ENCODE results near the gene CRMP1. TPM values are rescaled to one million over a fixed set of nuclear protein-coding genes. Genes with fewer than 3 reads are reported as not detected.

CRMP1 gene
- total and polyA plus RNA-seq, 9 of the 15 experiments (the other 6 are each of a cell fraction or from before 2014, with no cell fraction given) = 0.03 to 0.04 TPM; not detected in 7

- 0% methylated on average over 2 of the region's 2 CpGs for WGBS (ENCODE audit: insufficient coverage, low coverage, missing lambda C conversion rate)
- POLR2A ChIA-PET = no interaction called here
- ATAC-seq = no peak
- H2AFZ ChIP-seq (ENCODE audit: low read depth, low read length) = no peak overlapping the region
- CTCF ChIA-PET (ENCODE audit: low intra/inter-chr PET ratio) = no interaction called here
- H3K4me1 ChIP-seq (replicated peaks in 1 of 2; ENCODE audit: control insufficient read depth in 2 of 2, insufficient read depth in 2 of 2, low read length in 2 of 2) = no peaks in the 10 kb centered on the region
- no peak for FAIRE-seq
- in situ Hi-C loops (cut with MboI) = no loop called here
- H3K9me3 ChIP-seq (replicated peaks; ENCODE audit: control insufficient read depth, insufficient read depth, low read depth, low read length) = no peaks in the 10 kb centered on the region
- H3K4me3 ChIP-seq = no peak overlapping the region
- no peaks in the 10 kb centered on the region for H3K27me3 ChIP-seq (ENCODE audit: control insufficient read depth in 2 of 2, insufficient read depth in 2 of 2, low read length in 2 of 2)
- no peak overlapping the region for H3K4me2 ChIP-seq (ENCODE audit: insufficient read depth, low read length)
- TF ChIP-seq HLTF (IDR thresholded peaks at IDR 0.05) (no peak), MAX (CRISPR knock-in tag; IDR thresholded peaks at IDR 0.05) (no peak), STAT5A (IDR thresholded peaks at IDR 0.05; ENCODE audit: borderline replicate concordance, low read length) (no peak)
- H3K9me1 ChIP-seq (ENCODE audit: control insufficient read depth, insufficient read depth, low read length) = no peaks in the 10 kb centered on the region
- intact Hi-C loops (cut with micrococcal nuclease) = no loop called here
- no peak overlapping the region for H3K9ac ChIP-seq (ENCODE audit: insufficient read depth in 1 of 2, low read depth in 2 of 2, low read length in 2 of 2)
- no peak overlapping the region for H3K27ac ChIP-seq (ENCODE audit: extremely low read depth, low read depth, low read length)
- no peak for DNase-seq (ENCODE audit: extremely low read depth in 1 of 4, low spot score in 3 of 4)
- H4K20me1 ChIP-seq (replicated peaks; ENCODE audit: control insufficient read depth, insufficient read depth, low read length) = no peaks in the 10 kb centered on the region
- no peaks in the 10 kb centered on the region for H3K79me2 ChIP-seq (ENCODE audit: control insufficient read depth, insufficient read depth, low read length)
- H3K36me3 ChIP-seq (ENCODE audit: control insufficient read depth, insufficient read depth, low read length) = no peaks in the 10 kb centered on the region
- no TSS peak for BruUV-seq (replicated peaks)
Measured at GRCh38 chr4:5773271-5773555, 119.7 kb downstream of the CRMP1 start.

GRCh38 chr4:5772528-5773270 lies 120.2 kb downstream of the CRMP1 start:
- FAIRE-seq (no peak), DNase-seq (ENCODE audit: extremely low read depth in 1 of 4, low spot score in 3 of 4) (no peak), ATAC-seq (no peak)
- WGBS (ENCODE audit: insufficient coverage, low coverage, missing lambda C conversion rate) = 5% methylated on average over 9 of the region's 9 CpGs
- in situ Hi-C loops (cut with MboI) = no loop called here
- H4K20me1 ChIP-seq (replicated peaks; ENCODE audit: control insufficient read depth, insufficient read depth, low read length) = no peaks in the 10 kb centered on the region
- CTCF ChIA-PET (ENCODE audit: low intra/inter-chr PET ratio) = no interaction called here
- H3K36me3 ChIP-seq (ENCODE audit: control insufficient read depth, insufficient read depth, low read length) = no peaks in the 10 kb centered on the region
- H3K79me2 ChIP-seq (ENCODE audit: control insufficient read depth, insufficient read depth, low read length) = no peaks in the 10 kb centered on the region
- no peaks in the 10 kb centered on the region for H3K9me1 ChIP-seq (ENCODE audit: control insufficient read depth, insufficient read depth, low read length)
- no peaks in the 10 kb centered on the region for H3K27me3 ChIP-seq (ENCODE audit: control insufficient read depth in 2 of 2, insufficient read depth in 2 of 2, low read length in 2 of 2)
- no peaks in the 10 kb centered on the region for H3K4me1 ChIP-seq (replicated peaks in 1 of 2; ENCODE audit: control insufficient read depth in 2 of 2, insufficient read depth in 2 of 2, low read length in 2 of 2)
- H3K9me3 ChIP-seq (replicated peaks; ENCODE audit: control insufficient read depth, insufficient read depth, low read depth, low read length) = no peaks in the 10 kb centered on the region
- BruUV-seq (replicated peaks) = no TSS peak
- no peak overlapping the region for H3K27ac ChIP-seq (ENCODE audit: extremely low read depth, low read depth, low read length)
- no peak overlapping the region for H3K9ac ChIP-seq (ENCODE audit: insufficient read depth in 1 of 2, low read depth in 2 of 2, low read length in 2 of 2)
- H3K4me3 ChIP-seq = no peak overlapping the region
- no peak overlapping the region for H2AFZ ChIP-seq (ENCODE audit: low read depth, low read length)
- H3K4me2 ChIP-seq (ENCODE audit: insufficient read depth, low read length) = no peak overlapping the region
- intact Hi-C loops (cut with micrococcal nuclease) = no loop called here
- POLR2A ChIA-PET = no interaction called here
- TF ChIP-seq ZNF511 (CRISPR knock-in tag; IDR thresholded peaks at IDR 0.05) (no peak), CHCHD3 (CRISPR knock-in tag; IDR thresholded peaks at IDR 0.05) (no peak), CHAMP1 (IDR thresholded peaks at IDR 0.05) (no peak), ZNF668 (CRISPR knock-in tag; IDR thresholded peaks at IDR 0.05) (no peak), GABPA (tag; conservative IDR thresholded peaks at IDR 0.05; ENCODE audit: low read depth) (no peak), ZNF695 (CRISPR knock-in tag; IDR thresholded peaks at IDR 0.05) (no peak), GATA2 (CRISPR knock-in tag; IDR thresholded peaks at IDR 0.05) (no peak), CREB3 (tag; conservative IDR thresholded peaks at IDR 0.05; ENCODE audit: low read depth) (no peak), EP300 (IDR thresholded peaks at IDR 0.05; ENCODE audit: low read length) (no peak), ZNF212 (CRISPR knock-in tag; IDR thresholded peaks at IDR 0.05) (no peak)
